Adrenal gland (tissue), 12 donors: ENCODE data around the gene FHIT. TPM values are rescaled to one million over a fixed set of nuclear protein-coding genes. Genes with fewer than 3 reads are reported as not detected.

Source experiments
- DNase-seq, 7 donors: peaks; one replicate each; pipeline ENCODE4 v3.0.0-alpha.2; 2019 to 2020
- H3K27ac ChIP-seq, 5 donors: fragments of 200-600 bp; sonication (generic) in 4 of 5; 1 replicate in 3 of 5; 2 replicates in 2 of 5; pipeline versions ENCODE4 v1.5.1 to v1.8.0; 2016 to 2020; ENCODE audit warnings: mild to moderate bottlenecking in 1 of 5
- H3K27me3 ChIP-seq: fragments of 200-600 bp; 2 replicates; pipeline ENCODE4 v1.8.0; 2021
- H3K36me3 ChIP-seq, 2 donors: fragments of 200-600 bp; replicated peaks in 1 of 2; 1 replicate in 1 of 2; 2 replicates in 1 of 2; pipeline versions ENCODE4 v1.5.1 to v1.8.0; 2018 to 2022
- H3K4me1 ChIP-seq, 2 donors: fragments of 200-600 bp; replicated peaks in 1 of 2; 1 replicate in 1 of 2; 2 replicates in 1 of 2; pipeline versions ENCODE4 v1.5.1 to v1.8.0; 2018 to 2021
- H3K4me3 ChIP-seq, 4 donors: fragments of 200-600 bp; sonication (generic) in 3 of 4; one replicate each; pipeline ENCODE4 v1.5.1; 2016 to 2018
- H3K9me3 ChIP-seq, 3 donors: fragments of 200-600 bp; sonication (generic) in 1 of 3; replicated peaks in 1 of 3; 1 replicate in 2 of 3; 2 replicates in 1 of 3; pipeline versions ENCODE4 v1.5.1 to v1.8.0; 2016 to 2021
- POLR2A ChIP-seq, 2 donors: fragments of 450-650 bp; IDR thresholded peaks; one replicate each; pipeline ENCODE4 v1.6.1; 2017; ENCODE audit warnings: antibody characterized with exemption in 2 of 2, mild to moderate bottlenecking in 2 of 2, moderate library complexity in 1 of 2
- WGBS, 4 donors: extraction: QIAGEN DNeasy Blood & Tissue Kit in 2 of 4; methylation state at CpG; one replicate each; pipeline versions ENCODE4 v1.1.5 to v1.1.7; 2013 to 2017; 5-methylcytosine and 5-hydroxymethylcytosine counted together
- intact Hi-C, 2 donors: fragments of 100-400 bp; cut with DNase I; formaldehyde crosslinking; loops; one replicate each; pipeline versions ENCODE4 v1.14.1 to v1.15.0; 2022 to 2023
- polyA plus RNA-seq, 3 donors: library from polyadenylated mRNA; stranded (reverse); fragments of 200-250 nt in 2 of 3; fragments of 350-450 nt in 1 of 3; fragmentation: Illumina TruSeq in 1 of 3; extraction: RNeasy Lipid Tissue Mini Kit (QIAGEN cat#74804) in 1 of 3; gene quantifications; one replicate each; pipeline ENCODE4 v1.2.3, GENCODE V29; 2013 to 2014
- total RNA-seq, 9 donors: library from RNA; depleted of rRNA in 4 of 9; stranded (reverse); fragments of >200 nt in 4 of 9; fragments of 120-200 nt in 1 of 9; fragmentation: NEBNext Ultra II Directional in 1 of 9; extraction: Animal tissue kit (Norgen Biotek cat#: 25700) in 1 of 9; gene quantifications; one replicate each; pipeline versions ENCODE4 v1.1.0 to v1.2.4, GENCODE V29; 2013 to 2023
- TF ChIP-seq, protein P1 (sequence below), 6 experiments: fragments of 450-650 bp in 4 of 6; fragments of 200-600 bp in 2 of 6; sonication (generic) in 1 of 6; IDR thresholded peaks; 1 replicate in 5 of 6; 2 replicates in 1 of 6; pipeline versions ENCODE4 v1.5.1 to v1.8.0; 2016 to 2021; ENCODE audit warnings: antibody characterized with exemption in 6 of 6, mild to moderate bottlenecking in 2 of 6, moderate library complexity in 1 of 6
- donor health status: healthy with polysubstance abuse.
- donor health status: Bipolar disorder and iron deficiency.
- donor health status: DM: yes; HTN: yes; CAD: no.
- donor health status: DM: no; HTN: no; CAD: no.
- donor health status: DM: no; HTN: no; CAD: no.
- donor health status: DM: yes; HTN: yes; CAD: no.

Gene FHIT
- total and polyA plus RNA-seq, 12 donors: 14.1 to 43.9 (median 28.8) TPM

GRCh38 chr3:60444898-60445437 is 806.3 kb downstream of the FHIT start:
- H3K4me1 ChIP-seq: no peaks in the 10 kb centered on the region
- intact Hi-C loops: no loop called here
- no peak for DNase-seq
- 64 to 69% (median 67%) methylated on average over 5 of the region's 5 CpGs for WGBS, 4 donors
- H3K4me3 ChIP-seq: no peak overlapping the region
- H3K27me3 ChIP-seq: no peaks in the 10 kb centered on the region
- no peak overlapping the region for H3K27ac ChIP-seq
- H3K9me3 ChIP-seq: no peaks in the 10 kb centered on the region
- H3K36me3 ChIP-seq: no peaks in the 10 kb centered on the region
- TF ChIP-seq POLR2A (IDR thresholded peaks at IDR 0.05): no peak
- TF ChIP-seq, protein P1, sequence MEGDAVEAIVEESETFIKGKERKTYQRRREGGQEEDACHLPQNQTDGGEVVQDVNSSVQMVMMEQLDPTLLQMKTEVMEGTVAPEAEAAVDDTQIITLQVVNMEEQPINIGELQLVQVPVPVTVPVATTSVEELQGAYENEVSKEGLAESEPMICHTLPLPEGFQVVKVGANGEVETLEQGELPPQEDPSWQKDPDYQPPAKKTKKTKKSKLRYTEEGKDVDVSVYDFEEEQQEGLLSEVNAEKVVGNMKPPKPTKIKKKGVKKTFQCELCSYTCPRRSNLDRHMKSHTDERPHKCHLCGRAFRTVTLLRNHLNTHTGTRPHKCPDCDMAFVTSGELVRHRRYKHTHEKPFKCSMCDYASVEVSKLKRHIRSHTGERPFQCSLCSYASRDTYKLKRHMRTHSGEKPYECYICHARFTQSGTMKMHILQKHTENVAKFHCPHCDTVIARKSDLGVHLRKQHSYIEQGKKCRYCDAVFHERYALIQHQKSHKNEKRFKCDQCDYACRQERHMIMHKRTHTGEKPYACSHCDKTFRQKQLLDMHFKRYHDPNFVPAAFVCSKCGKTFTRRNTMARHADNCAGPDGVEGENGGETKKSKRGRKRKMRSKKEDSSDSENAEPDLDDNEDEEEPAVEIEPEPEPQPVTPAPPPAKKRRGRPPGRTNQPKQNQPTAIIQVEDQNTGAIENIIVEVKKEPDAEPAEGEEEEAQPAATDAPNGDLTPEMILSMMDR (IDR thresholded peaks at IDR 0.05): no peak

DNA sequence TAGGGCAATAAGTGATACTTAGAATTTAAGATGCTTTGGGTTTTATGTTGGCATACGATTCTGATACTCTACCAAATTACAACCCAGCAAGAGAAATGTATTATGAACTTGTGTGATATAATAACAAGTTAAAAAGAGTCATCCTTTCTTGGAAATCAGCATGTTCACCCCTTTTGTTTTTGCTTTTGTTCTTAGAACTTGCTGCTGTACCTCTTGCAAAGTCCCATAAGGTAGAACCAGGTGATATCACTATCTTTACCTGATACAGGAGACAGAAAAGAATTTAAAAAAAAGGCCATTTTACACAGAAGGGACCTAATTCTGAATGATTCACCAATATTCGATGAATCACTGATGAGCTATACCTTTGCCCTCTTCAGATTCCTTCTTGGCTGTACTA is 810.4 kb downstream of the FHIT start:
- Histone ChIP-seq H3K27ac (no peak overlapping the region), H3K4me3 (no peak overlapping the region), H3K27me3 (no peaks in the 10 kb centered on the region), H3K36me3 (no peaks in the 10 kb centered on the region), H3K4me1 (no peaks in the 10 kb centered on the region), H3K9me3 (no peaks in the 10 kb centered on the region)
- DNase-seq: no peak
- TF ChIP-seq POLR2A (IDR thresholded peaks at IDR 0.05): no peak
- TF ChIP-seq, protein P1 (IDR thresholded peaks at IDR 0.05): no peak
- 79 to 93% (median 89%) methylated on average over 2 of the region's 2 CpGs for WGBS, 4 donors
- intact Hi-C loops: no loop called here

- Histone ChIP-seq H3K27me3 (no peaks in the 10 kb centered on the region), H3K4me1 (no peaks in the 10 kb centered on the region), H3K9me3 (no peaks in the 10 kb centered on the region), H3K36me3 (no peaks in the 10 kb centered on the region), H3K27ac (no peak overlapping the region), H3K4me3 (no peak overlapping the region)
- no peak for DNase-seq
- intact Hi-C loops: no loop called here
- 96 to 98% (median 96%) methylated on average over 4 of the region's 4 CpGs for WGBS, 4 donors
- TF ChIP-seq, protein P1 (IDR thresholded peaks at IDR 0.05): no peak
- TF ChIP-seq POLR2A (IDR thresholded peaks at IDR 0.05): no peak
Measured at GRCh38 chr3:60435941-60436650, 815.2 kb downstream of the FHIT start.

DNA sequence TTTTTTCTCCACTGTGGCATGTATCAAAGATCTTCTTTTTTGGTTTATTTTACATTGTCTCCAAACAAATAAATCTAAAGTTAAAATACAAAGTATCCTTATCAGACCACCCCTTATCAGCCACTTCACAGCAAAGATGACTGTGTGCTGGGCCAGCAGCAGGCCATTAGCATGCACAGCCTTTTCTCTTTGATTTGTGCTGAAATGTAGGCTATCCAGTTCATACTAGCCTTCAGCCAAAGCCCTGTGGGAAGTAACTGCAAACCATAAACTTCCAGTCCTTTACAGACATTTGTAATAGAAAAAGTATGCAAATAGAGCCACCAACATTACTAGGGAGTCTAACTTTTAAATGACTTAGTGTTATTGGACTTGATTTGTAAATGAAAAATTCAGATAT is 816.3 kb downstream of the FHIT start:
- H3K36me3 ChIP-seq: no peaks in the 10 kb centered on the region
- no peaks in the 10 kb centered on the region for H3K4me1 ChIP-seq
- TF ChIP-seq POLR2A (IDR thresholded peaks at IDR 0.05): no peak
- TF ChIP-seq, protein P1 (IDR thresholded peaks at IDR 0.05): no peak
- H3K27ac ChIP-seq: no peak overlapping the region
- no peaks in the 10 kb centered on the region for H3K9me3 ChIP-seq
- H3K27me3 ChIP-seq: no peaks in the 10 kb centered on the region
- H3K4me3 ChIP-seq: no peak overlapping the region
- intact Hi-C loops: no loop called here
- DNase-seq: no peak
